ENCODE data around the gene HHATL.
A peak's percentile ranks its signal among the peaks of the same experiment; 100 is the strongest.

Gene HHATL

GRCh38 chr3:42696356-42697288, 6.0 kb downstream of the HHATL start:
- no peak for DNase-seq

DNA sequence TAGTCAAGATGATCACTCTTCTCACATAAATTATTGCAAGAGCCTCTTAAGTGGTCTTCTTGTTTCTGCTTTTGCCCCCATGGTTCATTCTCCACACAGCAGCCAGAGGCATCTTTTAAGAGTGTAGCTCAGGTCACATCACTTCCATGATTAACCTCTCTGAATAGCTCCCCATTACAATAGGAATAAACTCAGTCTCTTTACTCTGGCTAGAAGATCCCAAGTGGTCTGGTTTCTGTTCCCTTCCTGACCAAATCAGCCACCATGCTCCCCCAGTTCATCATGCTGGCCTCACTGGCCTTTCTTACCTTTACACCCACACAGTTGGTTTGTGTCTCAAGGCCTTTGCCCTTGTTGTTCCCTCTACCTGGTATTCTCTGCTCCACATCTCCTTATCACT, 8.2 kb downstream of the HHATL start:
- DNase-seq: no peak

GRCh38 chr3:42693530-42693930, 9.1 kb downstream of the HHATL start:
- no peak for DNase-seq

GRCh38 chr3:42692667-42693529, 9.7 kb downstream of the HHATL start:
- no peak for DNase-seq

DNA sequence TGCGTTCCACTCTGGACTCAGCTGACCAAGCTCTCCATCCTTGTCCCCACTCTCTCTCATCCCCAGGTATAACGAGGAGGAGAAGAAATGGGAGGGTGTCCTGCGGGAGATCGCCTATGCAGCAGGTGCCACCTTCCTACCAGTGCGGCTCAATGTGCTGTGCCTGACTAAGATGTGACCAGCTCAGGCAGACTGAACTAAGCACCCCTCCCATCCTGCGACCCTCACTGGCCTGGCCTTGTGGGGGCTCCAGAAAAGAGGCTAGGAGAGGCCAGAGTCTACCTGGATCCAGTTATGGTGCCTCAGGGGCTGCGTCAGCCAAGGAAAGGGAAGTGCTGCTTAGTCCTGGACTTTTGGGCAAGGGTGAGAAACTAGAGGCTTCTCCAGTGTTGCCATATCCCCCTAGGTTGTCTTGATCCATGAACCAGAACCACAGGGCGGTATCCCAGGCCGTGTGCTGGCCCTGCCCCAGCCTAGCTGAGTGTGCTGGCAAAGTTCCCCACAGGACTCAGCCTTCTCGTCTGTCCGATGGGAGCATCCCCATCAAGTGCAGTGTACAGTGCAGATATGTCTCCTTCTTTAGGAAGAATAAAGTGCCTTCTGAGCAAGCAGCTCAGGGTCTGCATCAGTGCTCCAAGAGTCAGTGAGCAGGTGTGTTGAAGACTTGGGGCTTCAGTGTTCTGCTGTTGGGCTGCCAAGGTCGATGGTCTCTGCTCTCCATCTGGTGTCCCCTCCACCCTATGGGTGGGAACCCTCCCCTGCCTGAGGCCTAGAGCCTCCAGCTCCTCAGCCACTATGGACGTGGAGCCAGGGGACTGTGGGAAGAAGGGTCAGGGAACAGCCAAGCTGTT, 10.6 kb downstream of the HHATL start:
- DNase-seq: no peak

GRCh38 chr3:42690766-42691680, 11.6 kb downstream of the HHATL start:
- no peak for DNase-seq

- no peak for DNase-seq
Observed at GRCh38 chr3:42690191-42690590, 12.4 kb downstream of the HHATL start.

GRCh38 chr3:42689421-42690014, 13.1 kb downstream of the HHATL start:
- no peak for DNase-seq

GRCh38 chr3:42688487-42689420, 13.8 kb downstream of the HHATL start:
- no peak for DNase-seq

GRCh38 chr3:42688016-42688415, 14.6 kb downstream of the HHATL start:
- no peak for DNase-seq

- DNase-seq: no peak
Observed at GRCh38 chr3:42686832-42687650, 15.6 kb downstream of the HHATL start.

DNA sequence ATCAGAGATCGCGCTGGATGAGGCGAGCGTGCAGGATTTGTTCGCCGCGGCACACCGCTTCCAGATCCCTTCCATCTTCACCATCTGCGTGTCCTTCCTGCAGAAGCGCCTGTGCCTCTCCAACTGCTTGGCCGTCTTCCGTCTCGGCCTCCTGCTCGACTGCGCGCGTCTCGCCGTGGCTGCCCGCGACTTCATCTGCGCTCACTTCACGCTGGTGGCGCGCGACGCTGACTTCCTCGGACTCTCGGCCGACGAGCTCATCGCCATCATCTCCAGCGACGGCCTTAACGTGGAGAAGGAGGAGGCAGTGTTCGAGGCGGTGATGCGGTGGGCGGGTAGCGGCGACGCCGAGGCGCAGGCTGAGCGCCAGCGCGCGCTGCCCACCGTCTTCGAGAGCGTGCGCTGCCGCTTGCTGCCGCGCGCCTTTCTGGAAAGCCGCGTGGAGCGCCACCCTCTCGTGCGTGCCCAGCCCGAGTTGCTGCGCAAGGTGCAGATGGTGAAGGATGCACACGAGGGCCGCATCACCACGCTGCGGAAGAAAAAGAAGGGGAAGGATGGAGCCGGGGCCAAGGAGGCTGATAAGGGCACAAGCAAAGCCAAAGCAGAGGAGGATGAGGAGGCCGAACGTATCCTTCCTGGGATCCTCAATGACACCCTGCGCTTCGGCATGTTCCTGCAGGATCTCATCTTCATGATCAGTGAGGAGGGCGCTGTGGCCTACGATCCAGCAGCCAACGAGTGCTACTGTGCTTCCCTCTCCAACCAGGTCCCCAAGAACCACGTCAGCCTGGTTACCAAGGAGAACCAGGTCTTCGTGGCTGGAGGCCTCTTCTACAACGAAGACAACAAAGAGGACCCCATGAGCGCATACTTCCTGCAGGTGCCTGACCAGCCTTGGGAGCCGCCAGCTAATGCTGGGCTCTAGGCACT, 16.4 kb downstream of the HHATL start:
- no peak for DNase-seq

DNA sequence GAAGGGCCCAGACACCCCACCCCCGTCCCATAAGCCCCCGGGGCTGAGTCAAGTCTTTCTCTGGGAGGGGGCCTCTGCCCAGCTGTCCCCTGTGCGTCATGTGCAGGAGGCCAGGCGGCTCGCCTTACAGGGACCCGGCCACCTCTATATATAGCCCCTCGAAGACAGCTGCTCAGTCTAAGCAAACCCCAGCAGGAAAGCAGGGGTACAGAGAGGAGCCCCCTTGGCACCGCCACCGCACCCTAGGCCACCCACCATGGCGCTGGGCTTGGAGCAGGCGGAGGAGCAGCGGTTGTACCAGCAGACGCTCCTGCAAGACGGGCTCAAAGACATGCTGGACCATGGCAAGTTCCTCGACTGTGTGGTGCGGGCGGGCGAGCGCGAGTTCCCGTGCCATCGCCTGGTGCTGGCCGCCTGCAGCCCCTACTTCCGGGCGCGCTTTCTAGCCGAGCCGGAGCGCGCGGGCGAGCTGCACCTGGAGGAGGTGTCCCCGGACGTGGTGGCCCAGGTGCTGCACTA, 17.2 kb downstream of the HHATL start, which contains the start of gene KLHL40:
Gene KLHL40, plus strand, starts transcription at position 175 of the 519 bp plus-strand sequence. Its CDS starts 82 bp downstream, at position 257.
- DNase-seq: peak; percentile 68

- DNase-seq: no peak
Observed at GRCh38 chr3:42684632-42685362, 17.8 kb downstream of the HHATL start.

DNA sequence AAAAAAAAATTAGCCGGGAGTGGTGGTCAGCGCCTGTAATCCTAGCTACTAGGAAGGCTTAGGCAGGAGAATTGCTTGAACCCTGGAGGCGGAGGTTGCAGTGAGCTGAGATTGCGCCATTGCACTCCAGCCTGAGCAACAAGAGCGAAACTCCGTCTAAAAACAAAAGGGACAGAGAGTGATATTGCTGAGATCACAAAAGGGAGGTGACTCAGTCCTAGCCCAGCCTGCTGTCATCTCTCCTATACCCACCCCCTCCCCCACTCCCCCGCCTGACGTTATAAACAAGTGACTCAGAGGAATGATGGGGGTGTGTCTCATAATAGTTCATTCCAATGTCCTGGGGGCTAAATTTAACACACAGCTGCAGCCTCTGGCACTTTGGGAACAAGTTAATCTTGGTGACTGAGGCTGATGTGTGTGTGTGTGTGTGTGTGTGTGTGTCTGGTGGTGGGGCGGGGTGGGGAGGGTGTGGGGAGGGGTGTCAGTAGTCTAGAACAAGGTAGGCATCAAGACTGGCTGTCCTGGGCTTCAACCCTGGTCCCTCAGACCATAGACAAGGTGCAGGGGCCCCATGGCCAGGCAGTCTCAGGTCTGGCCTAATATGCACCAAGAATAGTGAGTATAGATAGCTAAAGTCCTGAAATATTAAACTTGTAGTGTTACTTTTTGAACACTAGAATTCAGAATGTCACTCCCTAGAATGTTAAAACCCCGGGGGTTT, 18.6 kb downstream of the HHATL start:
- DNase-seq: peak; percentile 54

All from femur (tissue), 1 donor.